GM12878 (cell line): ENCODE data around the gene DHRS1. TPM values are rescaled to one million over a fixed set of nuclear protein-coding genes. Genes with fewer than 3 reads are reported as not detected.

Experiments
- ATF7 ChIP-seq: fragments of 450-650 bp; IDR thresholded peaks from 2 replicates; pipeline ENCODE4 v1.6.1; 2016; ENCODE audit warnings: low read depth, mild to moderate bottlenecking
- BHLHE40 ChIP-seq, 2 experiments: fragments of 450-650 bp in 1 of 2; IDR thresholded peaks; 2 replicates each; pipeline ENCODE4 v1.6.1; 2011 to 2017; ENCODE audit warnings: low read depth in 2 of 2, borderline replicate concordance in 1 of 2, improper control_type of control experiment in 1 of 2, low read length in 1 of 2, mild to moderate bottlenecking in 1 of 2
- CBX3 ChIP-seq: fragments of 200-600 bp; sonication (generic); IDR thresholded peaks from 2 replicates; pipeline ENCODE4 v1.6.1; 2016; ENCODE audit warnings: low read depth, borderline replicate concordance
- GABPA ChIP-seq: IDR thresholded peaks from 2 replicates; pipeline ENCODE4 v1.6.1; 2014; ENCODE audit warnings: antibody characterized with exemption, low read depth, mild to moderate bottlenecking, inconsistent platforms
- MEF2B ChIP-seq: fragments of 450-650 bp; IDR thresholded peaks from 2 replicates; pipeline ENCODE4 v1.6.1; 2018; ENCODE audit warnings: mild to moderate bottlenecking, moderate library complexity; ENCODE audit not compliant: partially characterized antibody, poor library complexity, severe bottlenecking
- NFYB ChIP-seq: IDR thresholded peaks from 2 replicates; pipeline ENCODE4 v1.6.1; 2011; ENCODE audit warnings: low read depth, mild to moderate bottlenecking, low read length, improper control_type of control experiment, moderate library complexity; ENCODE audit not compliant: insufficient read depth
- NR2F1 ChIP-seq: fragments of 450-650 bp; conservative IDR thresholded peaks from 2 replicates; pipeline ENCODE4 v1.6.1; 2017; ENCODE audit warnings: mild to moderate bottlenecking
- RBBP5 ChIP-seq: fragments of 200-600 bp; sonication (generic); conservative IDR thresholded peaks from 2 replicates; pipeline ENCODE4 v1.6.1; 2016
- RELA ChIP-seq: fragments of 450-650 bp; IDR thresholded peaks from 2 replicates; pipeline ENCODE4 v1.8.0; 2014; ENCODE audit warnings: borderline replicate concordance; ENCODE audit not compliant: partially characterized antibody
- RFX5 ChIP-seq: IDR thresholded peaks from 2 replicates; pipeline ENCODE4 v1.6.1; 2011; ENCODE audit warnings: low read depth, low read length, improper control_type of control experiment
- SIX5 ChIP-seq: IDR thresholded peaks from 2 replicates; pipeline ENCODE4 v1.6.1; 2011; ENCODE audit warnings: mild to moderate bottlenecking, low read depth, low read length, moderate library complexity; ENCODE audit not compliant: severe bottlenecking
- SMARCA5 ChIP-seq: fragments of 450-650 bp; IDR thresholded peaks from 2 replicates; pipeline ENCODE4 v1.6.1; 2017; ENCODE audit warnings: mild to moderate bottlenecking
- SMC3 ChIP-seq: IDR thresholded peaks from 2 replicates; pipeline ENCODE4 v1.6.1; 2011; ENCODE audit warnings: low read length, improper control_type of control experiment, borderline replicate concordance
- polyA plus RNA-seq, 11 experiments: library from polyadenylated mRNA; depleted of rRNA in 4 of 11; unstranded in 6 of 11; stranded (reverse) in 5 of 11; fragments of >200 nt; fragmentation: Nextera tagmentation in 4 of 11; fragmentation: Illumina TruSeq in 1 of 11; extraction: Ambion mirVana in 4 of 11; extraction: Trizol in 1 of 11; gene quantifications; 1 replicate in 1 of 11; 2 replicates in 10 of 11; pipeline versions ENCODE4 v1.2.1 to v1.2.3, GENCODE V29; 2011 to 2016; ENCODE audit warnings: inconsistent platforms in 2 of 11, missing spikeins in 2 of 11, low read depth in 1 of 11
- total RNA-seq, 4 experiments: library from RNA; depleted of rRNA in 3 of 4; stranded (reverse); fragments of >200 nt in 3 of 4; fragmentation: Illumina TruSeq in 1 of 4; extraction: Trizol in 1 of 4; gene quantifications; 2 replicates each; pipeline versions ENCODE4 v1.2.1 to v1.2.3, GENCODE V29; 2013 to 2021
- TF ChIP-seq, protein P1 (sequence below): fragments of 450-650 bp; IDR thresholded peaks from 2 replicates; pipeline ENCODE4 v1.6.1; 2017; ENCODE audit warnings: mild to moderate bottlenecking, moderate library complexity
- TF ChIP-seq, protein P2 (sequence below): fragments of 450-650 bp; IDR thresholded peaks from 2 replicates; pipeline ENCODE4 v1.6.1; 2017; ENCODE audit warnings: low read depth, mild to moderate bottlenecking, moderate library complexity

Gene DHRS1
- total and polyA plus RNA-seq, 10 of the 15 experiments (the other 5 are each of a cell fraction or from before 2014, with no cell fraction given), result 12.1 to 45.0 (median 25.7) TPM

DNA sequence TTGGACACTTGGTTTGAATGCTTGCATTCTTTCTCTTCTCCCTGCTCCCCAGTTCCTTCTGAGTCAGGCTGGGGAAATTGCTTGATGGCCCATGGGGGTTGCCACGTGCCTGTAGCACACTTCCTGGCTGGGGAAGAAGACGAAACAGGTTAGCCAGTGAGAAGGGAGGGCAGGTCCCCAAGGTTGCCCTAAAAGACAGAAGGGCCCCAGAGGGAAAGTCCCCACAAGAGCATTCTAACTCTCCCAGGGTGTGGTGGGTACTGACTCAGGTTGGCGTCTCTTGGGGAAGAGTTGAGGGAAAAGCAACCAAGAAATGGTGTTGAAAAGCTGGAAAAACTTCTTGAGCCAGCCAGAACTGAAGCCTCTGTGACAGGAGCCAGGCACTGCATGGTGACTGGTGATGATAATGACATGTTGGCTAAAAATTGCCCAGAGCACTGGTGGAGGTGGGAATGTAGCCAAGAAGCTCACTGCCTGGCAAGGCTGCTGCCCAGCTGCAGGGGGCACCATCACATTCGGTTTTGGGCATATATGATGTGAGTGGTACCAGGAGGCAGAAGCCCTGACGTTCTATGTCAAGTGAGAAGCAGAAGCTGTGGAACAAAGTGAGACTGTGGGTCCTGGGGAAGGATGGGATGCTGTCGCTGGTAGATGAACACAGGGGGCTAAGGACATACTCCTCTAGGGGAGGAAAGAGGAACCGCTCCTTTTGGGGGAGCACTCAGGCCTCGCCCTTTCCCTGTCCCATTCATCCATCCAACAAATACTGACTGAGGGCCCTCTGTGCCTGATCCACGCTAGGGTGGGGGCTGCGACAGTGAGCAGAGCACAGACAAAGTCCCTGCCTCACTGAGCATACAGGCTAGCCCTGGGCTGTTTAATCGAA lies 20.0 kb downstream of the DHRS1 start (continued):
- TF ChIP-seq, protein P1, sequence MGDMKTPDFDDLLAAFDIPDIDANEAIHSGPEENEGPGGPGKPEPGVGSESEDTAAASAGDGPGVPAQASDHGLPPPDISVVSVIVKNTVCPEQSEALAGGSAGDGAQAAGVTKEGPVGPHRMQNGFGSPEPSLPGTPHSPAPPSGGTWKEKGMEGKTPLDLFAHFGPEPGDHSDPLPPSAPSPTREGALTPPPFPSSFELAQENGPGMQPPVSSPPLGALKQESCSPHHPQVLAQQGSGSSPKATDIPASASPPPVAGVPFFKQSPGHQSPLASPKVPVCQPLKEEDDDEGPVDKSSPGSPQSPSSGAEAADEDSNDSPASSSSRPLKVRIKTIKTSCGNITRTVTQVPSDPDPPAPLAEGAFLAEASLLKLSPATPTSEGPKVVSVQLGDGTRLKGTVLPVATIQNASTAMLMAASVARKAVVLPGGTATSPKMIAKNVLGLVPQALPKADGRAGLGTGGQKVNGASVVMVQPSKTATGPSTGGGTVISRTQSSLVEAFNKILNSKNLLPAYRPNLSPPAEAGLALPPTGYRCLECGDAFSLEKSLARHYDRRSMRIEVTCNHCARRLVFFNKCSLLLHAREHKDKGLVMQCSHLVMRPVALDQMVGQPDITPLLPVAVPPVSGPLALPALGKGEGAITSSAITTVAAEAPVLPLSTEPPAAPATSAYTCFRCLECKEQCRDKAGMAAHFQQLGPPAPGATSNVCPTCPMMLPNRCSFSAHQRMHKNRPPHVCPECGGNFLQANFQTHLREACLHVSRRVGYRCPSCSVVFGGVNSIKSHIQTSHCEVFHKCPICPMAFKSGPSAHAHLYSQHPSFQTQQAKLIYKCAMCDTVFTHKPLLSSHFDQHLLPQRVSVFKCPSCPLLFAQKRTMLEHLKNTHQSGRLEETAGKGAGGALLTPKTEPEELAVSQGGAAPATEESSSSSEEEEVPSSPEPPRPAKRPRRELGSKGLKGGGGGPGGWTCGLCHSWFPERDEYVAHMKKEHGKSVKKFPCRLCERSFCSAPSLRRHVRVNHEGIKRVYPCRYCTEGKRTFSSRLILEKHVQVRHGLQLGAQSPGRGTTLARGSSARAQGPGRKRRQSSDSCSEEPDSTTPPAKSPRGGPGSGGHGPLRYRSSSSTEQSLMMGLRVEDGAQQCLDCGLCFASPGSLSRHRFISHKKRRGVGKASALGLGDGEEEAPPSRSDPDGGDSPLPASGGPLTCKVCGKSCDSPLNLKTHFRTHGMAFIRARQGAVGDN, result peak; percentile 87
- TF ChIP-seq RBBP5, result no peak
- peak; percentile 14 for TF ChIP-seq RELA
- TF ChIP-seq ATF7, result peak; percentile 13; the same call in 1 of the 2 replicates
- 0 out of 2 replicates have a peak, but pooled peaks have one; percentile 27 for TF ChIP-seq RFX5
- no peak for TF ChIP-seq SIX5
- TF ChIP-seq SMC3, result peak; percentile 36; the same call in 1 of the 2 replicates
- no peak for TF ChIP-seq NR2F1
- peak; percentile 91 to 93 for TF ChIP-seq BHLHE40 (IDR thresholded peaks at IDR 0.05; ENCODE audit: borderline replicate concordance in 1 of 2, low read depth in 2 of 2, low read length in 1 of 2)
- 0 out of 2 replicates have a peak, but pooled peaks have one; percentile 29 for TF ChIP-seq SMARCA5
- TF ChIP-seq, protein P2, sequence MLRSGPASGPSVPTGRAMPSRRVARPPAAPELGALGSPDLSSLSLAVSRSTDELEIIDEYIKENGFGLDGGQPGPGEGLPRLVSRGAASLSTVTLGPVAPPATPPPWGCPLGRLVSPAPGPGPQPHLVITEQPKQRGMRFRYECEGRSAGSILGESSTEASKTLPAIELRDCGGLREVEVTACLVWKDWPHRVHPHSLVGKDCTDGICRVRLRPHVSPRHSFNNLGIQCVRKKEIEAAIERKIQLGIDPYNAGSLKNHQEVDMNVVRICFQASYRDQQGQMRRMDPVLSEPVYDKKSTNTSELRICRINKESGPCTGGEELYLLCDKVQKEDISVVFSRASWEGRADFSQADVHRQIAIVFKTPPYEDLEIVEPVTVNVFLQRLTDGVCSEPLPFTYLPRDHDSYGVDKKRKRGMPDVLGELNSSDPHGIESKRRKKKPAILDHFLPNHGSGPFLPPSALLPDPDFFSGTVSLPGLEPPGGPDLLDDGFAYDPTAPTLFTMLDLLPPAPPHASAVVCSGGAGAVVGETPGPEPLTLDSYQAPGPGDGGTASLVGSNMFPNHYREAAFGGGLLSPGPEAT, result peak; percentile 51; the same call in 1 of the 2 replicates
- TF ChIP-seq MEF2B, result peak; percentile 80
- no peak for TF ChIP-seq GABPA
- 0 out of 2 replicates have a peak, but pooled peaks have one; percentile 50 for TF ChIP-seq NFYB
- no peak for TF ChIP-seq CBX3
